ENCODE measurements around the gene KDELR1. TPM values are rescaled to one million over a fixed set of nuclear protein-coding genes. Genes with fewer than 3 reads are reported as not detected.
"Not testable (repeated sequence)": the region's sequence is repeated elsewhere in the genome, so short reads cannot be mapped to it uniquely, and the experiment has no call there.

The KDELR1 gene
- total and polyA plus RNA-seq, 12 donors: 63.4 to 201 (median 153) TPM

DNA sequence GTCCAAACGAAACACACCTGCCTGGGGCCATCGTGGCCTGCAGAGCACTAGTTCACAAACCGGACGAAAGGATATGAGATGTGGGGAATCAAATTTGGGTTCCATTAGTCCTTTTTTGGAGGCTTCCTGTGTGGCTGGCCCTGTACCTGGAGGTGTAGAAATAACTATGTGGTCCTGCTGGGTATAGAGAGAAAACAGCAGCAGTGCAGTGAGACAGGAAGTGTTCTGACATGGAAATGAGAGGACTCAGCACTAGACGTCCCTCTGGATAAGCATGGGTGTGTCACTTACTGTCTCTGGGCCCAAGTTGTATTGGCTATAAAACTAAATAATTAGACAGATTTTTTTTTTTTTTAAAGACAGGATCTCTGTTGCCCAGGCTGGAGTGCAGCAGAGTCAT lies 12.3 kb downstream of the KDELR1 start:
- 73 to 83% (median 79%) methylated on average over 5 of the region's 5 CpGs for WGBS, 4 donors
- DNase-seq: no peak

DNA sequence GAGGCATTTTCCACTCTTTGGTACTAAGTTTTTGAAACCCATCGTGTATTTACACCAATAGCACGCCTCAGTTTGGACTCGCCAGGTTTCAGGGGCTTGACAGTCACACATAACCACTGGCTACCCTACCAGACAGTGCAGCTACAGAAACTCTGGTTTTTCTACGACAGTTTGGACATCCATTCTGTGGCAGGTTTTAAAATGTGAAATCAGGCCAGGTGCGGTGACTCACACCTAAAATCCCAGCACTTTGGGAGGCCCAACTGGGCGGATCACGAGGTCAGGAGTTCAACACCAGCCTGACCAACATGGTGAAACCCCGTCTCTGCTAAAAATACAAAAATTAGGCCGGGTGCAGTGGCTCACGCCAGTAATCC lies 13.2 kb downstream of the KDELR1 start:
- no peaks in the 10 kb centered on the region for H3K4me1 ChIP-seq (replicated peaks in 1 of 2)
- no peak for TF ChIP-seq POLR2A (IDR thresholded peaks at IDR 0.05)
- TF ChIP-seq, protein P1, sequence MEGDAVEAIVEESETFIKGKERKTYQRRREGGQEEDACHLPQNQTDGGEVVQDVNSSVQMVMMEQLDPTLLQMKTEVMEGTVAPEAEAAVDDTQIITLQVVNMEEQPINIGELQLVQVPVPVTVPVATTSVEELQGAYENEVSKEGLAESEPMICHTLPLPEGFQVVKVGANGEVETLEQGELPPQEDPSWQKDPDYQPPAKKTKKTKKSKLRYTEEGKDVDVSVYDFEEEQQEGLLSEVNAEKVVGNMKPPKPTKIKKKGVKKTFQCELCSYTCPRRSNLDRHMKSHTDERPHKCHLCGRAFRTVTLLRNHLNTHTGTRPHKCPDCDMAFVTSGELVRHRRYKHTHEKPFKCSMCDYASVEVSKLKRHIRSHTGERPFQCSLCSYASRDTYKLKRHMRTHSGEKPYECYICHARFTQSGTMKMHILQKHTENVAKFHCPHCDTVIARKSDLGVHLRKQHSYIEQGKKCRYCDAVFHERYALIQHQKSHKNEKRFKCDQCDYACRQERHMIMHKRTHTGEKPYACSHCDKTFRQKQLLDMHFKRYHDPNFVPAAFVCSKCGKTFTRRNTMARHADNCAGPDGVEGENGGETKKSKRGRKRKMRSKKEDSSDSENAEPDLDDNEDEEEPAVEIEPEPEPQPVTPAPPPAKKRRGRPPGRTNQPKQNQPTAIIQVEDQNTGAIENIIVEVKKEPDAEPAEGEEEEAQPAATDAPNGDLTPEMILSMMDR (IDR thresholded peaks at IDR 0.05): no peak

More for the DNA sequence above, 12.3 kb downstream of the KDELR1 start:
- Histone ChIP-seq H3K4me1 (replicated peaks in 1 of 2) (no peaks in the 10 kb centered on the region), H3K36me3 (replicated peaks in 1 of 2) (peaks cover 0 to 29% of the 10 kb centered on the region in 2 donors), H3K4me3 (no peak overlapping the region), H3K27ac (no peak overlapping the region), H3K9me3 (replicated peaks in 1 of 3) (no peaks in the 10 kb centered on the region), H3K27me3 (no peaks in the 10 kb centered on the region)
- TF ChIP-seq, protein P1 (IDR thresholded peaks at IDR 0.05): no peak
- no peak for TF ChIP-seq POLR2A (IDR thresholded peaks at IDR 0.05)
- intact Hi-C loops (cut with DNase I): no loop called here

DNA sequence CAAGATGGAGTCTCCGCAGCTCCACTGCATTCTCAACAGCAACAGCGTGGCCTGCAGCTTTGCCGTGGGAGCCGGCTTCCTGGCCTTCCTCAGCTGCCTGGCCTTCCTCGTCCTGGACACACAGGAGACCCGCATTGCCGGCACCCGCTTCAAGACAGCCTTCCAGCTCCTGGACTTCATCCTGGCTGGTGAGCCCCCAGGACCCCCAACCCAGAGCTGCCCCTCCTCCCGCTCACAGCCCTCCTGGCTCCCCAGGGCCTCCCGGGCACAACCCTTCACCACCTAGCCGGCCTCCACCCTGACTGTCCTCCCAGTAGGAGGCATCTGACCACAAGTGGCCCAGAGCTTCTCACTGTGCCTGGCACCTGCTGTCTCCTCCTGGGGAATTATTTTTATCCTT lies 17.8 kb downstream of the KDELR1 start:
- no peaks in the 10 kb centered on the region for H3K4me1 ChIP-seq (replicated peaks in 1 of 2)
- 86 to 98% (median 93%) methylated on average over 8 to 11 of the region's 11 CpGs for WGBS, 4 donors
- TF ChIP-seq, protein P1 (IDR thresholded peaks at IDR 0.05): no peak
- no peak for TF ChIP-seq POLR2A (IDR thresholded peaks at IDR 0.05)

More for the DNA sequence above, 13.2 kb downstream of the KDELR1 start:
- Histone ChIP-seq H3K4me3 (no peak overlapping the region), H3K36me3 (replicated peaks in 1 of 2) (peaks cover 0 to 20% of the 10 kb centered on the region in 2 donors), H3K27me3 (no peaks in the 10 kb centered on the region), H3K9me3 (replicated peaks in 1 of 3) (no peaks in the 10 kb centered on the region), H3K27ac (no peak overlapping the region)
- WGBS, 4 donors: 89 to 93% (median 90%) methylated on average over 8 to 10 of the region's 10 CpGs
- intact Hi-C loops (cut with DNase I): no loop called here
- DNase-seq: no peak

DNA sequence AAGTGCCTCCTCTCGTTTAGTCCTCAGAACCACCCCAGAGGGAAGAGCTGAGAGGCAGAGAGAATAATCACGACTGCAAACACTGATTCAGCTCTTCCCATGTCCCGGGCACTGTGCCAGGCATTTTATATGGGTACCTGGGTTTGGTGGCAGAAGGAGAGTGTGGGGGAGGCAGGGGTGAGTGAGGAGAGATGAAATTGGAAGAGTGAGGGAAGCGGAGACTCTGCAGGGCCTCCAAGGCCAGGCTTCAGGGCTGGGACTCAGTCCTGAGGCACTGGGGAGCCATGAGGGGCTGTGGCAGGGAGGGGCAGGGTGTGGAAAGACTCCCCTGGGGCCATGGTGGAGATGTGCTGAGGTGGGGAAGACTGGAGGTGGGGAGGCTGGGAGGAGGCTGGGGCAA lies 18.4 kb downstream of the KDELR1 start:
- TF ChIP-seq, protein P1 (IDR thresholded peaks at IDR 0.05): no peak
- no peak for TF ChIP-seq POLR2A (IDR thresholded peaks at IDR 0.05)
- Histone ChIP-seq H3K9me3 (replicated peaks in 1 of 3) (no peaks in the 10 kb centered on the region), H3K4me1 (replicated peaks in 1 of 2) (no peaks in the 10 kb centered on the region), H3K27me3 (no peaks in the 10 kb centered on the region), H3K27ac (no peak overlapping the region), H3K36me3 (replicated peaks in 1 of 2) (no peaks in the 10 kb centered on the region), H3K4me3 (no peak overlapping the region)
- DNase-seq: no peak
- 47 to 64% (median 55%) methylated on average over 4 of the region's 4 CpGs for WGBS, 4 donors
- intact Hi-C loops (cut with DNase I): no loop called here

More for the DNA sequence above, 17.8 kb downstream of the KDELR1 start:
- no peak for DNase-seq
- intact Hi-C loops (cut with DNase I): no loop called here
- Histone ChIP-seq H3K9me3 (replicated peaks in 1 of 3) (no peaks in the 10 kb centered on the region), H3K27ac (no peak overlapping the region), H3K4me3 (no peak overlapping the region), H3K27me3 (no peaks in the 10 kb centered on the region), H3K36me3 (replicated peaks in 1 of 2) (no peaks in the 10 kb centered on the region)

DNA sequence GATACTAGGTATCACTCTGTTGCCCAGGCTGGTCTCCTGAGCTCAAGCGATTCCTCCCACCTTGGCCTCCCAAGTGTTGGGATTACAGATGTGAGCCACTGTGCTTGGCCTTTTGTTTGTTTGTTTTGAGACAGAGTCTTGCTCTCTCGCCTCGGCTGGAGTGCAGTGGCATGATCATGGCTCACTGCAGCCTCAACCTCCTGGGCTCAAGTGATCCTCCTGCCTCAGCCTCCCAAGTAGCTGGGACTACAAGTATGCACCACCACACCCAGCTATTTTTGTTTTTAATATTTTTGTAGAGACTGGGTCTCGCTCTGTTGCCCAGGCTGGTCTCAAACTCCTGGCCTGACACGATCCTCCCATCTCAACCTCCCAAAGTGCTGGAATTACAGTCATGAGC lies 19.6 kb downstream of the KDELR1 start:
- H3K9me3 ChIP-seq (replicated peaks in 1 of 3); H3K4me1 ChIP-seq (replicated peaks in 1 of 2); DNase-seq; H3K4me3 ChIP-seq; H3K27me3 ChIP-seq; H3K27ac ChIP-seq; H3K36me3 ChIP-seq (replicated peaks in 1 of 2); intact Hi-C loops (cut with DNase I): not testable (repeated sequence)
- WGBS, 4 donors: 93 to 98% (median 96%) methylated on average over 5 of the region's 5 CpGs
